CD14-positive monocyte (primary cell): ENCODE measurements around the gene PPFIBP2. TPM values are rescaled to one million over a fixed set of nuclear protein-coding genes. Genes with fewer than 3 reads are reported as not detected.

Experiments used
- DNase-seq, 3 donors: peaks; one replicate each; pipeline ENCODE4 v3.0.0-alpha.2; 2011 to 2022
- H2AFZ ChIP-seq: 2 replicates; pipeline ENCODE4 v1.6.0; 2012; ENCODE audit warnings: mild to moderate bottlenecking, low read depth, low read length, inconsistent platforms; ENCODE audit not compliant: insufficient read depth, poor library complexity, severe bottlenecking
- H3K27ac ChIP-seq, 2 donors: 1 replicate in 1 of 2; 2 replicates in 1 of 2; pipeline ENCODE4 v1.5.1; 2012 to 2013; ENCODE audit warnings: low read length in 2 of 2, control low read depth in 1 of 2, inconsistent platforms in 1 of 2, low read depth in 1 of 2, mild to moderate bottlenecking in 1 of 2
- H3K27me3 ChIP-seq, 2 donors: one replicate each; pipeline versions ENCODE4 v1.6.0 to v1.6.1; 2011 to 2013; ENCODE audit warnings: low read length in 2 of 2; ENCODE audit not compliant: control insufficient read depth in 2 of 2, insufficient read depth in 2 of 2
- H3K36me3 ChIP-seq, 2 donors: replicated peaks in 1 of 2; 1 replicate in 1 of 2; 2 replicates in 1 of 2; pipeline versions ENCODE4 v1.5.1 to v1.6.1; 2012 to 2013; ENCODE audit warnings: low read length in 2 of 2, control low read depth in 1 of 2, inconsistent platforms in 1 of 2, mild to moderate bottlenecking in 1 of 2; ENCODE audit not compliant: insufficient read depth in 2 of 2, control insufficient read depth in 1 of 2
- H3K4me1 ChIP-seq, 2 donors: 1 replicate in 1 of 2; 2 replicates in 1 of 2; pipeline versions ENCODE4 v1.5.1 to v1.6.1; 2012 to 2013; ENCODE audit warnings: low read length in 2 of 2, control low read depth in 1 of 2, inconsistent platforms in 1 of 2, mild to moderate bottlenecking in 1 of 2, moderate library complexity in 1 of 2; ENCODE audit not compliant: insufficient read depth in 2 of 2, control insufficient read depth in 1 of 2
- H3K4me2 ChIP-seq: replicated peaks from 2 replicates; pipeline ENCODE3; 2012; ENCODE audit warnings: low read length, moderate library complexity, mild to moderate bottlenecking; ENCODE audit not compliant: poor library complexity, severe bottlenecking; ENCODE audit errors: extremely low read depth
- H3K4me3 ChIP-seq, 3 experiments: fragments of 200-600 bp in 1 of 3; sonication (generic) in 1 of 3; replicated peaks in 1 of 3; 1 replicate in 2 of 3; 2 replicates in 1 of 3; pipeline ENCODE4 v1.5.1; 2011 to 2013; ENCODE audit warnings: low read length in 3 of 3, mild to moderate bottlenecking in 3 of 3, control low read depth in 2 of 3, low read depth in 2 of 3, inconsistent platforms in 1 of 3, moderate library complexity in 1 of 3
- H3K79me2 ChIP-seq: 2 replicates; pipeline ENCODE4 v1.6.0; 2012; ENCODE audit warnings: mild to moderate bottlenecking, control low read depth, inconsistent platforms, low read length, moderate library complexity; ENCODE audit not compliant: insufficient read depth
- H3K9ac ChIP-seq: 2 replicates; pipeline ENCODE4 v1.6.0; 2017; ENCODE audit warnings: low read length, mild to moderate bottlenecking; ENCODE audit not compliant: insufficient read depth, poor library complexity, severe bottlenecking
- H3K9me3 ChIP-seq, 2 donors: replicated peaks in 1 of 2; 1 replicate in 1 of 2; 2 replicates in 1 of 2; pipeline versions ENCODE4 v1.5.1 to v1.6.1; 2012 to 2013; ENCODE audit warnings: low read length in 2 of 2, control low read depth in 1 of 2; ENCODE audit not compliant: control insufficient read depth in 1 of 2, insufficient read depth in 1 of 2
- H4K20me1 ChIP-seq: 2 replicates; pipeline ENCODE4 v1.6.0; 2012; ENCODE audit warnings: mild to moderate bottlenecking, low read length, control low read depth, moderate library complexity; ENCODE audit not compliant: insufficient read depth
- H3K27ac Mint-ChIP-seq, 7 donors: one replicate each; pipeline ENCODE4 v1.8.0; 2020; ENCODE audit warnings: mild to moderate bottlenecking in 7 of 7, mixed read lengths in 7 of 7, moderate library complexity in 6 of 7, inconsistent platforms in 2 of 7
- H3K27me3 Mint-ChIP-seq, 3 donors: one replicate each; pipeline ENCODE4 v1.8.0; 2021 to 2022; ENCODE audit warnings: low read depth in 3 of 3, mild to moderate bottlenecking in 3 of 3, mixed read lengths in 3 of 3, moderate library complexity in 3 of 3, inconsistent platforms in 1 of 3
- H3K36me3 Mint-ChIP-seq, 2 donors: one replicate each; pipeline ENCODE4 v1.8.0; 2020; ENCODE audit warnings: mixed read lengths in 2 of 2, inconsistent platforms in 1 of 2, mild to moderate bottlenecking in 1 of 2
- H3K4me1 Mint-ChIP-seq: one replicate; pipeline ENCODE4 v1.8.0; 2020; ENCODE audit warnings: mild to moderate bottlenecking, mixed read lengths
- H3K4me3 Mint-ChIP-seq, 2 donors: one replicate each; pipeline ENCODE4 v1.8.0; 2020; ENCODE audit warnings: mild to moderate bottlenecking in 2 of 2, mixed read lengths in 2 of 2, moderate library complexity in 1 of 2
- H3K9me3 Mint-ChIP-seq, 7 donors: one replicate each; pipeline ENCODE4 v1.8.0; 2020 to 2022; ENCODE audit warnings: mixed read lengths in 7 of 7, mild to moderate bottlenecking in 6 of 7, moderate library complexity in 6 of 7, inconsistent platforms in 2 of 7
- CTCF ChIP-seq: fragments of 200-600 bp; IDR thresholded peaks from one replicate; pipeline ENCODE4 v1.8.0; 2022; ENCODE audit warnings: antibody characterized with exemption, mild to moderate bottlenecking
- WGBS: methylation state at CpG from one replicate; pipeline ENCODE4 v1.1.5; 2013; ENCODE audit warnings: missing lambda C conversion rate; ENCODE audit not compliant: insufficient coverage; 5-methylcytosine and 5-hydroxymethylcytosine counted together
- intact Hi-C, 2 donors: fragments of 100-400 bp; cut with micrococcal nuclease; formaldehyde crosslinking; loops; one replicate each; pipeline versions ENCODE4 v1.15.0 to v1.15.1; 2023
- polyA plus RNA-seq, 3 donors: library from polyadenylated mRNA; depleted of rRNA in 1 of 3; unstranded in 2 of 3; stranded (reverse) in 1 of 3; fragments of 300-500 nt in 2 of 3; fragments of >200 nt in 1 of 3; fragmentation: Illumina TruSeq in 2 of 3; gene quantifications; 1 replicate in 2 of 3; 2 replicates in 1 of 3; pipeline ENCODE4 v1.2.3, GENCODE V29; 2012 to 2021

Gene PPFIBP2
- polyA plus RNA-seq, 3 donors, result 5.9 to 41.6 (median 8.6) TPM

- no peak for TF ChIP-seq CTCF
- Mint-ChIP-seq H3K27ac (peak overlapping the region; percentile 11 to 98 (median 67)), H3K4me1 (peaks cover 62% of the 10 kb centered on the region), H3K36me3 (peaks cover 3 to 36% of the 10 kb centered on the region in 2 donors), H3K9me3 (peaks cover 0 to 8% (median 0%) of the 10 kb centered on the region in 7 donors), H3K4me3 (peak overlapping the region; percentile 93), H3K27me3 (peaks cover 0 to 7% (median 6%) of the 10 kb centered on the region in 3 donors)
- Histone ChIP-seq H3K9ac (peak overlapping the region; percentile 89), H3K4me3 (peak overlapping the region; percentile 86 to 95 (median 92)), H3K4me1 (peaks cover 51 to 60% of the 10 kb centered on the region in 2 donors), H3K4me2 (peak overlapping the region; percentile 79), H4K20me1 (peaks cover 33% of the 10 kb centered on the region), H2AFZ (peak overlapping the region; percentile 88), H3K27me3 (no peaks in the 10 kb centered on the region), H3K36me3 (no peaks in the 10 kb centered on the region), H3K9me3 (no peaks in the 10 kb centered on the region), H3K79me2 (peaks cover 53% of the 10 kb centered on the region), H3K27ac (peak overlapping the region; percentile 91 to 98)
- intact Hi-C loops, result loop anchor here (10.0 kb wide), 3 partner anchors 61 to 81 kb away; no protein-coding TSS in a partner anchor
- peak in 2 of 3 donors; percentile 18 to 30 for DNase-seq
- 1% methylated on average over 28 of the region's 31 CpGs for WGBS
Observed at GRCh38 chr11:7514099-7514591, 346 bp downstream of the PPFIBP2 start.

- no peak overlapping the region for H3K9ac ChIP-seq
- no peak overlapping the region for H2AFZ ChIP-seq
- H3K27ac ChIP-seq, result no peak overlapping the region
- H3K36me3 ChIP-seq, result no peaks in the 10 kb centered on the region
- H3K79me2 ChIP-seq, result peaks cover 64% of the 10 kb centered on the region
- H3K27me3 ChIP-seq, result no peaks in the 10 kb centered on the region
- peak overlapping the region; percentile 58 to 75 for H3K4me3 Mint-ChIP-seq
- no peaks in the 10 kb centered on the region for H3K9me3 ChIP-seq
- DNase-seq, result no peak
- H4K20me1 ChIP-seq, result peaks cover 33% of the 10 kb centered on the region
- intact Hi-C loops, result loop anchor here (10.0 kb wide), 3 partner anchors 59 to 79 kb away; no protein-coding TSS in a partner anchor
- H3K4me1 ChIP-seq, result peaks cover 60 to 70% of the 10 kb centered on the region in 2 donors
- H3K27me3 Mint-ChIP-seq, result peaks cover 0 to 9% (median 6%) of the 10 kb centered on the region in 3 donors
- H3K27ac Mint-ChIP-seq, result peak overlapping the region in 1 of 7 donors; percentile 3
- H3K4me3 ChIP-seq, result peak overlapping the region in 1 of 3 experiments; percentile 92
- TF ChIP-seq CTCF, result no peak
- 86% methylated on average over 1 of the region's 1 CpG for WGBS
- peaks cover 11 to 34% of the 10 kb centered on the region in 2 donors for H3K36me3 Mint-ChIP-seq
- H3K4me2 ChIP-seq, result peak overlapping the region; percentile 79
- peaks cover 60% of the 10 kb centered on the region for H3K4me1 Mint-ChIP-seq
- peaks cover 0 to 8% (median 0%) of the 10 kb centered on the region in 7 donors for H3K9me3 Mint-ChIP-seq
Observed at GRCh38 chr11:7515447-7515886, 1.7 kb downstream of the PPFIBP2 start.
